CD14-positive monocyte (primary cell): ENCODE measurements around the gene OVCH1. TPM values are rescaled to one million over a fixed set of nuclear protein-coding genes. Genes with fewer than 3 reads are reported as not detected.

Experiments used
- DNase-seq, 3 donors: peaks; one replicate each; pipeline ENCODE4 v3.0.0-alpha.2; 2011 to 2022
- H2AFZ ChIP-seq: 2 replicates; pipeline ENCODE4 v1.6.0; 2012; ENCODE audit warnings: mild to moderate bottlenecking, low read depth, low read length, inconsistent platforms; ENCODE audit not compliant: insufficient read depth, poor library complexity, severe bottlenecking
- H3K27ac ChIP-seq, 2 donors: 1 replicate in 1 of 2; 2 replicates in 1 of 2; pipeline ENCODE4 v1.5.1; 2012 to 2013; ENCODE audit warnings: low read length in 2 of 2, control low read depth in 1 of 2, inconsistent platforms in 1 of 2, low read depth in 1 of 2, mild to moderate bottlenecking in 1 of 2
- H3K27me3 ChIP-seq, 2 donors: one replicate each; pipeline versions ENCODE4 v1.6.0 to v1.6.1; 2011 to 2013; ENCODE audit warnings: low read length in 2 of 2; ENCODE audit not compliant: control insufficient read depth in 2 of 2, insufficient read depth in 2 of 2
- H3K36me3 ChIP-seq, 2 donors: replicated peaks in 1 of 2; 1 replicate in 1 of 2; 2 replicates in 1 of 2; pipeline versions ENCODE4 v1.5.1 to v1.6.1; 2012 to 2013; ENCODE audit warnings: low read length in 2 of 2, control low read depth in 1 of 2, inconsistent platforms in 1 of 2, mild to moderate bottlenecking in 1 of 2; ENCODE audit not compliant: insufficient read depth in 2 of 2, control insufficient read depth in 1 of 2
- H3K4me1 ChIP-seq, 2 donors: 1 replicate in 1 of 2; 2 replicates in 1 of 2; pipeline versions ENCODE4 v1.5.1 to v1.6.1; 2012 to 2013; ENCODE audit warnings: low read length in 2 of 2, control low read depth in 1 of 2, inconsistent platforms in 1 of 2, mild to moderate bottlenecking in 1 of 2, moderate library complexity in 1 of 2; ENCODE audit not compliant: insufficient read depth in 2 of 2, control insufficient read depth in 1 of 2
- H3K4me2 ChIP-seq: replicated peaks from 2 replicates; pipeline ENCODE3; 2012; ENCODE audit warnings: low read length, moderate library complexity, mild to moderate bottlenecking; ENCODE audit not compliant: poor library complexity, severe bottlenecking; ENCODE audit errors: extremely low read depth
- H3K4me3 ChIP-seq, 3 experiments: fragments of 200-600 bp in 1 of 3; sonication (generic) in 1 of 3; replicated peaks in 1 of 3; 1 replicate in 2 of 3; 2 replicates in 1 of 3; pipeline ENCODE4 v1.5.1; 2011 to 2013; ENCODE audit warnings: low read length in 3 of 3, mild to moderate bottlenecking in 3 of 3, control low read depth in 2 of 3, low read depth in 2 of 3, inconsistent platforms in 1 of 3, moderate library complexity in 1 of 3
- H3K79me2 ChIP-seq: 2 replicates; pipeline ENCODE4 v1.6.0; 2012; ENCODE audit warnings: mild to moderate bottlenecking, control low read depth, inconsistent platforms, low read length, moderate library complexity; ENCODE audit not compliant: insufficient read depth
- H3K9ac ChIP-seq: 2 replicates; pipeline ENCODE4 v1.6.0; 2017; ENCODE audit warnings: low read length, mild to moderate bottlenecking; ENCODE audit not compliant: insufficient read depth, poor library complexity, severe bottlenecking
- H3K9me3 ChIP-seq, 2 donors: replicated peaks in 1 of 2; 1 replicate in 1 of 2; 2 replicates in 1 of 2; pipeline versions ENCODE4 v1.5.1 to v1.6.1; 2012 to 2013; ENCODE audit warnings: low read length in 2 of 2, control low read depth in 1 of 2; ENCODE audit not compliant: control insufficient read depth in 1 of 2, insufficient read depth in 1 of 2
- H4K20me1 ChIP-seq: 2 replicates; pipeline ENCODE4 v1.6.0; 2012; ENCODE audit warnings: mild to moderate bottlenecking, low read length, control low read depth, moderate library complexity; ENCODE audit not compliant: insufficient read depth
- H3K27ac Mint-ChIP-seq, 7 donors: one replicate each; pipeline ENCODE4 v1.8.0; 2020; ENCODE audit warnings: mild to moderate bottlenecking in 7 of 7, mixed read lengths in 7 of 7, moderate library complexity in 6 of 7, inconsistent platforms in 2 of 7
- H3K27me3 Mint-ChIP-seq, 3 donors: one replicate each; pipeline ENCODE4 v1.8.0; 2021 to 2022; ENCODE audit warnings: low read depth in 3 of 3, mild to moderate bottlenecking in 3 of 3, mixed read lengths in 3 of 3, moderate library complexity in 3 of 3, inconsistent platforms in 1 of 3
- H3K36me3 Mint-ChIP-seq, 2 donors: one replicate each; pipeline ENCODE4 v1.8.0; 2020; ENCODE audit warnings: mixed read lengths in 2 of 2, inconsistent platforms in 1 of 2, mild to moderate bottlenecking in 1 of 2
- H3K4me1 Mint-ChIP-seq: one replicate; pipeline ENCODE4 v1.8.0; 2020; ENCODE audit warnings: mild to moderate bottlenecking, mixed read lengths
- H3K4me3 Mint-ChIP-seq, 2 donors: one replicate each; pipeline ENCODE4 v1.8.0; 2020; ENCODE audit warnings: mild to moderate bottlenecking in 2 of 2, mixed read lengths in 2 of 2, moderate library complexity in 1 of 2
- H3K9me3 Mint-ChIP-seq, 7 donors: one replicate each; pipeline ENCODE4 v1.8.0; 2020 to 2022; ENCODE audit warnings: mixed read lengths in 7 of 7, mild to moderate bottlenecking in 6 of 7, moderate library complexity in 6 of 7, inconsistent platforms in 2 of 7
- CTCF ChIP-seq: fragments of 200-600 bp; IDR thresholded peaks from one replicate; pipeline ENCODE4 v1.8.0; 2022; ENCODE audit warnings: antibody characterized with exemption, mild to moderate bottlenecking
- WGBS: methylation state at CpG from one replicate; pipeline ENCODE4 v1.1.5; 2013; ENCODE audit warnings: missing lambda C conversion rate; ENCODE audit not compliant: insufficient coverage; 5-methylcytosine and 5-hydroxymethylcytosine counted together
- intact Hi-C, 2 donors: fragments of 100-400 bp; cut with micrococcal nuclease; formaldehyde crosslinking; loops; one replicate each; pipeline versions ENCODE4 v1.15.0 to v1.15.1; 2023
- polyA plus RNA-seq, 3 donors: library from polyadenylated mRNA; depleted of rRNA in 1 of 3; unstranded in 2 of 3; stranded (reverse) in 1 of 3; fragments of 300-500 nt in 2 of 3; fragments of >200 nt in 1 of 3; fragmentation: Illumina TruSeq in 2 of 3; gene quantifications; 1 replicate in 2 of 3; 2 replicates in 1 of 3; pipeline ENCODE4 v1.2.3, GENCODE V29; 2012 to 2021

The OVCH1 gene
- polyA plus RNA-seq, 3 donors: 0.03 TPM; not detected in 2

- 100% methylated on average over 1 of the region's 2 CpGs for WGBS
- no peak overlapping the region for H2AFZ ChIP-seq
- H3K9me3 ChIP-seq: no peaks in the 10 kb centered on the region
- intact Hi-C loops: no loop called here
- no peak overlapping the region for H3K27ac ChIP-seq
- H3K79me2 ChIP-seq: no peaks in the 10 kb centered on the region
- no peak overlapping the region for H3K27ac Mint-ChIP-seq
- no peaks in the 10 kb centered on the region for H3K27me3 ChIP-seq
- peaks cover 0 to 14% (median 2%) of the 10 kb centered on the region in 3 donors for H3K27me3 Mint-ChIP-seq
- H3K36me3 ChIP-seq: no peaks in the 10 kb centered on the region
- TF ChIP-seq CTCF: no peak
- no peaks in the 10 kb centered on the region for H4K20me1 ChIP-seq
- H3K4me1 ChIP-seq: no peaks in the 10 kb centered on the region
- H3K36me3 Mint-ChIP-seq: no peaks in the 10 kb centered on the region
- no peak for DNase-seq
- no peak overlapping the region for H3K4me2 ChIP-seq
- H3K9ac ChIP-seq: no peak overlapping the region
- no peaks in the 10 kb centered on the region for H3K4me1 Mint-ChIP-seq
- peaks cover 0 to 2% (median 2%) of the 10 kb centered on the region in 7 donors for H3K9me3 Mint-ChIP-seq
- no peak overlapping the region for H3K4me3 Mint-ChIP-seq
- no peak overlapping the region for H3K4me3 ChIP-seq
Measured at GRCh38 chr12:29451888-29452287, 45.6 kb downstream of the OVCH1 start.

GRCh38 chr12:29448157-29448556, 49.3 kb downstream of the OVCH1 start:
- 83% methylated on average over 4 of the region's 4 CpGs for WGBS
- Mint-ChIP-seq H3K4me1 (no peaks in the 10 kb centered on the region), H3K36me3 (no peaks in the 10 kb centered on the region), H3K27ac (no peak overlapping the region), H3K27me3 (peaks cover under 1 to 9% (median 8%) of the 10 kb centered on the region in 3 donors), H3K4me3 (no peak overlapping the region), H3K9me3 (peaks cover 0 to 2% (median 2%) of the 10 kb centered on the region in 7 donors)
- TF ChIP-seq CTCF: no peak
- DNase-seq: no peak
- intact Hi-C loops: no loop called here
- H3K79me2 ChIP-seq: no peaks in the 10 kb centered on the region
- H4K20me1 ChIP-seq: no peaks in the 10 kb centered on the region
- H3K27me3 ChIP-seq: peaks cover 6 to 10% of the 10 kb centered on the region in 2 donors
- no peak overlapping the region for H3K27ac ChIP-seq
- H2AFZ ChIP-seq: no peak overlapping the region
- H3K9me3 ChIP-seq: no peaks in the 10 kb centered on the region
- H3K9ac ChIP-seq: no peak overlapping the region
- H3K4me1 ChIP-seq: no peaks in the 10 kb centered on the region
- no peaks in the 10 kb centered on the region for H3K36me3 ChIP-seq
- H3K4me2 ChIP-seq: no peak overlapping the region
- no peak overlapping the region for H3K4me3 ChIP-seq
